DMS53 (cell line): ENCODE data around the gene VILL.
"Not testable (repeated sequence)": the region's sequence is repeated elsewhere in the genome, so short reads cannot be mapped to it uniquely, and the experiment has no call there.

Source experiments
- DNase-seq: peaks from one replicate; lab custom pipeline; 2025; lab: John Stamatoyannopoulos, UW

The VILL gene

GRCh38 chr3:37963635-37964034, 27.0 kb upstream of the VILL start:
- DNase-seq: no peak

GRCh38 chr3:37964146-37964545, 26.4 kb upstream of the VILL start:
- DNase-seq: no peak

- DNase-seq: peak; percentile 4
Observed at GRCh38 chr3:37964716-37965115, 25.9 kb upstream of the VILL start.

- DNase-seq: peak; percentile 53
Observed at GRCh38 chr3:37967260-37967881, 23.2 kb upstream of the VILL start.

GRCh38 chr3:37968199-37968598, 22.4 kb upstream of the VILL start:
- DNase-seq: no peak

GRCh38 chr3:37968813-37969595, 21.6 kb upstream of the VILL start:
- DNase-seq: no peak

- no peak for DNase-seq
Observed at GRCh38 chr3:37969596-37970100, 20.9 kb upstream of the VILL start.

GRCh38 chr3:37970802-37971201, 19.8 kb upstream of the VILL start:
- DNase-seq: no peak

- DNase-seq: no peak
Observed at GRCh38 chr3:37971467-37971866, 19.1 kb upstream of the VILL start.

GRCh38 chr3:37972056-37972455, 18.5 kb upstream of the VILL start:
- DNase-seq: not testable (repeated sequence)

- no peak for DNase-seq
Observed at GRCh38 chr3:37973246-37974054, 17.1 kb upstream of the VILL start.

GRCh38 chr3:37974121-37975083, 16.2 kb upstream of the VILL start:
- peak; percentile 49 for DNase-seq

- DNase-seq: no peak
Observed at GRCh38 chr3:37979541-37980461, 10.8 kb upstream of the VILL start.

GRCh38 chr3:37980462-37981347, 9.9 kb upstream of the VILL start:
- no peak for DNase-seq

- no peak for DNase-seq
Observed at GRCh38 chr3:37981348-37981664, 9.3 kb upstream of the VILL start.

- DNase-seq: no peak
Observed at GRCh38 chr3:37982331-37982730, 8.3 kb upstream of the VILL start.

- no peak for DNase-seq
Observed at GRCh38 chr3:37984051-37984450, 6.5 kb upstream of the VILL start.

- DNase-seq: no peak
Observed at GRCh38 chr3:37984596-37984995, 6.0 kb upstream of the VILL start.

- DNase-seq: no peak
Observed at GRCh38 chr3:37985637-37986320, 4.8 kb upstream of the VILL start.
